Astrocyte of the spinal cord (primary cell): ENCODE measurements around the gene CDH12.

Experiments
- DNase-seq: peaks from one replicate; pipeline ENCODE4 v3.0.0; 2011; ENCODE audit warnings: low read depth, low spot score
- H3K4me3 ChIP-seq: 2 replicates; pipeline ENCODE4 v1.5.1; 2011; ENCODE audit warnings: low read depth, mild to moderate bottlenecking, low read length, moderate library complexity
- CTCF ChIP-seq: IDR thresholded peaks from 2 replicates; pipeline ENCODE4 v1.5.1; 2012; ENCODE audit warnings: low read depth, mild to moderate bottlenecking, low read length, inconsistent platforms
- in situ Hi-C: cut with HindIII; loops from 2 replicates; pipeline ENCODE4 v1.10.0; 2017; ENCODE audit warnings: low sequenced_read_pairs

Gene CDH12

DNA sequence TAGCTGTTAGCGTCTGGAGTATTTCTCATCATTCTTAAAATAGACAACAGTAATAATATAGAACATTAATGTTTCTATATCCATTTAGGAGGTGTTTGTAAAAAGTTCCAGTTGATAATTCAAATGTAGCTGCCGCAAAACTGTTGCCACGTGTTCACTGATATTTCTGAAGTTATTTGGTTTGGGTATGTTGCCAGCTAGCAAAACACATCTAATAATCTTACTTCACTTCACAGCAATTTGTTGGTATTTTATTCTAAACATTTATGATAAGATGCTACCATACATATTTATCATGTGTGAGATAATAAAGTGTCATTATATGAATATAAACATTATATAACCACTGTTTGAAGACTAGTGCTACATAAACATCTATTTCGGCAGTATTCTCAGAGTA, 101.6 kb downstream of the CDH12 start:
- DNase-seq: no peak
- no peak for TF ChIP-seq CTCF
- H3K4me3 ChIP-seq: no peak overlapping the region
- in situ Hi-C loops: no loop called here

- no peak overlapping the region for H3K4me3 ChIP-seq
- no peak for DNase-seq
- no peak for TF ChIP-seq CTCF
- in situ Hi-C loops: no loop called here
These were observed 116.6 kb downstream of the CDH12 start for GRCh38 chr5:22736443-22737003.

DNA sequence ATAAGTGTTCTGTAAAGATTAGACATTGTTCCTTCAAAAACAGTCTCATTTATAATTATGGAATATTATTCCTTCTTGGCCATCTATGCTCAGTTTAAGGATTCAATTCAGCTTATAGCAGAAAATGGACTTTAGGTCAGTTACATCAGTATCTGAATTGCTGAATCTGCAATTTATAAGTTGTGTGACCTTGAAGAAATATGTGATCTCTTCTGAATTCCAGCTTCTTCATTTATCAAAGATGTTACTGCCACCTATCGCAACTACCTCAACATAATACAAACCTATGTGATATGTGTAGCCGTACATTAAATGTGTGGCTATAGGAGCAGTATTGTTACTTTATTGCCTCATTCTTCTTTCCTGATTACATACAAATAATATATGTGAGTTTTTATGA, 118.2 kb downstream of the CDH12 start:
- no peak overlapping the region for H3K4me3 ChIP-seq
- TF ChIP-seq CTCF: no peak
- DNase-seq: no peak
- in situ Hi-C loops: no loop called here

- TF ChIP-seq CTCF: no peak
- DNase-seq: no peak
- no peak overlapping the region for H3K4me3 ChIP-seq
- in situ Hi-C loops: no loop called here
These were observed 124.5 kb downstream of the CDH12 start for GRCh38 chr5:22728610-22729009.

- no peak overlapping the region for H3K4me3 ChIP-seq
- in situ Hi-C loops: no loop called here
- DNase-seq: no peak
- TF ChIP-seq CTCF: no peak
These were observed 130.7 kb downstream of the CDH12 start for GRCh38 chr5:22722491-22722890.

- DNase-seq: no peak
- TF ChIP-seq CTCF: no peak
- in situ Hi-C loops: no loop called here
- no peak overlapping the region for H3K4me3 ChIP-seq
These were observed 131.1 kb downstream of the CDH12 start for GRCh38 chr5:22722056-22722455.

DNA sequence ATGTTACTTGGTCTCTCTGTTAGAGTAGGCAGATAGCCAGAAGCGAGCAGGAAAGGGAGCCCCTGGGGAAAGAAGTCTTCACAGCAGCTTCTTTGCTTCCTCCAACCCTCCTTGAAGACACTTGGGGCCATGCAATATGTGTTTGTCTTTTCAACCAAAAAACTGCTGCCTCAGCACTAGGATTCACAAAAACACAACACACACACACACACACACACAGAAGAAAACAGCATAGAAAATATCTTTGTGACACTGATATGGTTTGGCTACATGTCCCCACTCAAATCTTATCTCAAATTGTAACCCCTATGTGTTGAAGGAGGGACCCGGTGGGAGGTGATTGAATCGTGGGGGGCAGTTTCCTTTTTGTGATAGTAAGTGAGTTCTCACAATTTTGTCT, 133.3 kb downstream of the CDH12 start:
- DNase-seq: no peak
- TF ChIP-seq CTCF: no peak
- in situ Hi-C loops: no loop called here

More for the DNA sequence above, 133.3 kb downstream of the CDH12 start:
- H3K4me3 ChIP-seq: no peak overlapping the region
